GM21576 (cell line): ENCODE data around the gene CNKSR3.

ENCODE experiments used
- ATAC-seq: cut with Tn5 transposase; IDR thresholded peaks from one replicate; pipeline ENCODE4 v1.9.1; 2021; ENCODE audit warnings: mild to moderate bottlenecking, moderate library complexity; ENCODE audit not compliant: unreplicated experiment

CNKSR3 gene

GRCh38 chr6:154504102-154504501 lies 6.4 kb downstream of the CNKSR3 start:
- no peak for ATAC-seq

- no peak for ATAC-seq
Observed at GRCh38 chr6:154503658-154504057, 6.8 kb downstream of the CNKSR3 start.

- ATAC-seq = no peak
Observed at GRCh38 chr6:154502553-154502952, 7.9 kb downstream of the CNKSR3 start.

GRCh38 chr6:154501578-154501868 lies 9.0 kb downstream of the CNKSR3 start:
- no peak for ATAC-seq

GRCh38 chr6:154500769-154501577 lies 9.5 kb downstream of the CNKSR3 start:
- no peak for ATAC-seq

- ATAC-seq = no peak
Observed at GRCh38 chr6:154499855-154500589, 10.5 kb downstream of the CNKSR3 start.

GRCh38 chr6:154498340-154498934 lies 12.0 kb downstream of the CNKSR3 start:
- ATAC-seq = no peak

- no peak for ATAC-seq
Observed at GRCh38 chr6:154496793-154497517, 13.5 kb downstream of the CNKSR3 start.

GRCh38 chr6:154496186-154496585 lies 14.3 kb downstream of the CNKSR3 start:
- no peak for ATAC-seq

- no peak for ATAC-seq
Observed at GRCh38 chr6:154494592-154495311, 15.7 kb downstream of the CNKSR3 start.

- no peak for ATAC-seq
Observed at GRCh38 chr6:154491567-154492470, 18.7 kb downstream of the CNKSR3 start.

- ATAC-seq = no peak
Observed at GRCh38 chr6:154489822-154490221, 20.7 kb downstream of the CNKSR3 start.

- ATAC-seq = no peak
Observed at GRCh38 chr6:154488802-154489437, 21.6 kb downstream of the CNKSR3 start.

GRCh38 chr6:154488248-154488593 lies 22.3 kb downstream of the CNKSR3 start:
- ATAC-seq = no peak

GRCh38 chr6:154487367-154488247 lies 22.9 kb downstream of the CNKSR3 start:
- no peak for ATAC-seq

- no peak for ATAC-seq
Observed at GRCh38 chr6:154485815-154486214, 24.7 kb downstream of the CNKSR3 start.

- ATAC-seq = no peak
Observed at GRCh38 chr6:154484942-154485341, 25.5 kb downstream of the CNKSR3 start.

- ATAC-seq = no peak
Observed at GRCh38 chr6:154482858-154483257, 27.6 kb downstream of the CNKSR3 start.
